A549 (cell line): ENCODE data around the gene MYO10.

Source experiments
- MAFK ChIP-seq: fragments of 450-650 bp; IDR thresholded peaks from 2 replicates; pipeline ENCODE4 v1.6.1; 2014; ENCODE audit not compliant: partially characterized antibody
- NFE2L2 ChIP-seq: fragments of 150-350 bp; conservative IDR thresholded peaks from 2 replicates; pipeline ENCODE4 v1.6.1; 2014; ENCODE audit warnings: low read length
- POLR2A ChIP-seq: IDR thresholded peaks from 2 replicates; pipeline ENCODE4 v1.6.1; 2012; ENCODE audit warnings: mild to moderate bottlenecking, low read length
- RCOR1 ChIP-seq: fragments of 150-350 bp; IDR thresholded peaks from 2 replicates; pipeline ENCODE4 v1.6.1; 2014; ENCODE audit warnings: antibody characterized with exemption, low read length, low read depth
- ZFP36 ChIP-seq: fragments of 450-650 bp; IDR thresholded peaks from 2 replicates; pipeline ENCODE4 v1.6.1; 2014; ENCODE audit warnings: borderline replicate concordance; ENCODE audit not compliant: partially characterized antibody
- TF ChIP-seq, protein P1 (sequence below): fragments of 250-450 bp; sonication (Bioruptor Pico); IDR thresholded peaks from 2 replicates; pipeline ENCODE4 v1.5.0; 2021; ENCODE audit warnings: mild to moderate bottlenecking, moderate library complexity, borderline replicate concordance
- TF ChIP-seq, protein P2 (sequence below): fragments of >200 bp; sonication (Bioruptor Twin); formaldehyde crosslinking; IDR thresholded peaks from 3 replicates; pipeline ENCODE4 v1.5.1; 2016
- TF ChIP-seq, protein P3 (sequence below): fragments of >200 bp; sonication (Bioruptor Twin); formaldehyde crosslinking; IDR thresholded peaks from 3 replicates; pipeline ENCODE4 v1.6.1; 2016

- TF ChIP-seq, protein P1, sequence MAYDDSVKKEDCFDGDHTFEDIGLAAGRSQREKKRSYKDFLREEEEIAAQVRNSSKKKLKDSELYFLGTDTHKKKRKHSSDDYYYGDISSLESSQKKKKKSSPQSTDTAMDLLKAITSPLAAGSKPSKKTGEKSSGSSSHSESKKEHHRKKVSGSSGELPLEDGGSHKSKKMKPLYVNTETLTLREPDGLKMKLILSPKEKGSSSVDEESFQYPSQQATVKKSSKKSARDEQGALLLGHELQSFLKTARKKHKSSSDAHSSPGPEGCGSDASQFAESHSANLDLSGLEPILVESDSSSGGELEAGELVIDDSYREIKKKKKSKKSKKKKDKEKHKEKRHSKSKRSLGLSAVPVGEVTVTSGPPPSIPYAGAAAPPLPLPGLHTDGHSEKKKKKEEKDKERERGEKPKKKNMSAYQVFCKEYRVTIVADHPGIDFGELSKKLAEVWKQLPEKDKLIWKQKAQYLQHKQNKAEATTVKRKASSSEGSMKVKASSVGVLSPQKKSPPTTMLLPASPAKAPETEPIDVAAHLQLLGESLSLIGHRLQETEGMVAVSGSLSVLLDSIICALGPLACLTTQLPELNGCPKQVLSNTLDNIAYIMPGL (CRISPR knock-in tag), result no peak
- TF ChIP-seq POLR2A (no peak), MAFK (no peak), ZFP36 (no peak), NFE2L2 (no peak), RCOR1 (no peak)
- TF ChIP-seq, protein P2, sequence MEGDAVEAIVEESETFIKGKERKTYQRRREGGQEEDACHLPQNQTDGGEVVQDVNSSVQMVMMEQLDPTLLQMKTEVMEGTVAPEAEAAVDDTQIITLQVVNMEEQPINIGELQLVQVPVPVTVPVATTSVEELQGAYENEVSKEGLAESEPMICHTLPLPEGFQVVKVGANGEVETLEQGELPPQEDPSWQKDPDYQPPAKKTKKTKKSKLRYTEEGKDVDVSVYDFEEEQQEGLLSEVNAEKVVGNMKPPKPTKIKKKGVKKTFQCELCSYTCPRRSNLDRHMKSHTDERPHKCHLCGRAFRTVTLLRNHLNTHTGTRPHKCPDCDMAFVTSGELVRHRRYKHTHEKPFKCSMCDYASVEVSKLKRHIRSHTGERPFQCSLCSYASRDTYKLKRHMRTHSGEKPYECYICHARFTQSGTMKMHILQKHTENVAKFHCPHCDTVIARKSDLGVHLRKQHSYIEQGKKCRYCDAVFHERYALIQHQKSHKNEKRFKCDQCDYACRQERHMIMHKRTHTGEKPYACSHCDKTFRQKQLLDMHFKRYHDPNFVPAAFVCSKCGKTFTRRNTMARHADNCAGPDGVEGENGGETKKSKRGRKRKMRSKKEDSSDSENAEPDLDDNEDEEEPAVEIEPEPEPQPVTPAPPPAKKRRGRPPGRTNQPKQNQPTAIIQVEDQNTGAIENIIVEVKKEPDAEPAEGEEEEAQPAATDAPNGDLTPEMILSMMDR, result no peak
- TF ChIP-seq, protein P3, sequence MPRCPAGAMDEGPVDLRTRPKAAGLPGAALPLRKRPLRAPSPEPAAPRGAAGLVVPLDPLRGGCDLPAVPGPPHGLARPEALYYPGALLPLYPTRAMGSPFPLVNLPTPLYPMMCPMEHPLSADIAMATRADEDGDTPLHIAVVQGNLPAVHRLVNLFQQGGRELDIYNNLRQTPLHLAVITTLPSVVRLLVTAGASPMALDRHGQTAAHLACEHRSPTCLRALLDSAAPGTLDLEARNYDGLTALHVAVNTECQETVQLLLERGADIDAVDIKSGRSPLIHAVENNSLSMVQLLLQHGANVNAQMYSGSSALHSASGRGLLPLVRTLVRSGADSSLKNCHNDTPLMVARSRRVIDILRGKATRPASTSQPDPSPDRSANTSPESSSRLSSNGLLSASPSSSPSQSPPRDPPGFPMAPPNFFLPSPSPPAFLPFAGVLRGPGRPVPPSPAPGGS, result no peak
Measured at GRCh38 chr5:16618138-16618897, 317.8 kb downstream of the MYO10 start.
